ENCODE results near the gene CDKAL1. TPM values are rescaled to one million over a fixed set of nuclear protein-coding genes. Genes with fewer than 3 reads are reported as not detected.
A peak's percentile ranks its signal among the peaks of the same experiment; 100 is the strongest.

CDKAL1 gene
- total RNA-seq, 1 donor from 2014 or later = 13.4 TPM

DNA sequence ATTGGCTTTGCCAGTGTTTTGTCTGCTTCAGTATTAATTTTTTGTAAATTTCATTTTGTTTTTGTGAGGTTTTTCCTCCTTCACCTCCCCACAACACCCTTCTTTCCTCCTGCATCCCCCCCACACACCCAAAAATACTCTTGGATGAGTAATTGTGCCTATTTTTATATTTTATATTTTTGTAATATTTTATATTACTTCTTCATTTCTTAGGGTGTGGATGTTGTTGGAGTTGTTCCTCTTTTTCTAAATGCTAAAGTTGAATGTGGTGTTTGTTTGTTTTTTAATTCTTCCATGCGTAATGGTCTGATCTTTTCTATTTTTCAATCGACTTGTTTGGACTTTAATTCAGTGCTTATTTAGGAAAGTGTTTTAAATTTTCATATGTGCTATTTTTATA, 638.8 kb downstream of the CDKAL1 start:
- FAIRE-seq (no peak), DNase-seq (ENCODE audit: low read depth) (no peak)
- H3K36me3 ChIP-seq (ENCODE audit: control insufficient read depth, insufficient read depth, low read length) = no peaks in the 10 kb centered on the region
- TF ChIP-seq, protein P1, sequence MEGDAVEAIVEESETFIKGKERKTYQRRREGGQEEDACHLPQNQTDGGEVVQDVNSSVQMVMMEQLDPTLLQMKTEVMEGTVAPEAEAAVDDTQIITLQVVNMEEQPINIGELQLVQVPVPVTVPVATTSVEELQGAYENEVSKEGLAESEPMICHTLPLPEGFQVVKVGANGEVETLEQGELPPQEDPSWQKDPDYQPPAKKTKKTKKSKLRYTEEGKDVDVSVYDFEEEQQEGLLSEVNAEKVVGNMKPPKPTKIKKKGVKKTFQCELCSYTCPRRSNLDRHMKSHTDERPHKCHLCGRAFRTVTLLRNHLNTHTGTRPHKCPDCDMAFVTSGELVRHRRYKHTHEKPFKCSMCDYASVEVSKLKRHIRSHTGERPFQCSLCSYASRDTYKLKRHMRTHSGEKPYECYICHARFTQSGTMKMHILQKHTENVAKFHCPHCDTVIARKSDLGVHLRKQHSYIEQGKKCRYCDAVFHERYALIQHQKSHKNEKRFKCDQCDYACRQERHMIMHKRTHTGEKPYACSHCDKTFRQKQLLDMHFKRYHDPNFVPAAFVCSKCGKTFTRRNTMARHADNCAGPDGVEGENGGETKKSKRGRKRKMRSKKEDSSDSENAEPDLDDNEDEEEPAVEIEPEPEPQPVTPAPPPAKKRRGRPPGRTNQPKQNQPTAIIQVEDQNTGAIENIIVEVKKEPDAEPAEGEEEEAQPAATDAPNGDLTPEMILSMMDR (IDR thresholded peaks at IDR 0.05; ENCODE audit: insufficient read depth, low read length, severe bottlenecking) = no peak
- H3K4me3 ChIP-seq (ENCODE audit: low read depth, low read length) = no peak overlapping the region
- H3K27me3 ChIP-seq (ENCODE audit: control insufficient read depth, insufficient read depth, low read length) = no peaks in the 10 kb centered on the region

DNA sequence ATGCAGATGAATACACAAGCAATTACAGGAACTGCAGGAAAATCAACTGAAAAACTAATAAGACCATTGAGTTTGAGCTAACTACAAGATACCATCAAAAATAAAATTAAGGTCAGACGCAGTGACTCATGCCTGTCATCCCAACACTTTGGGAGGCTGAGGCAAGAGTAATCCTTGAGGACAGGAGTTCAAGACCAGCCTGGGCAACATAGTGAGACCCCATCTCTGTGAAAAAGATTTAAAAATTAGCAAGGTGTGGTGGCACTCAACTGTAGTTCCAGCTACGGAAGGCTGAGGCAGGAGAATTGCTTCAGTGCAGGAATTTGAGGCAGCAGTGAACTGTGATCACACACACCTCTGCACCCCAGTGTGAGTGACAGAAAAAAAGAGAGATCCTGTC, 639.4 kb downstream of the CDKAL1 start:
- Histone ChIP-seq H3K4me3 (ENCODE audit: low read depth, low read length) (no peak overlapping the region), H3K27me3 (ENCODE audit: control insufficient read depth, insufficient read depth, low read length) (no peaks in the 10 kb centered on the region), H3K36me3 (ENCODE audit: control insufficient read depth, insufficient read depth, low read length) (no peaks in the 10 kb centered on the region)
- FAIRE-seq (no peak), DNase-seq (ENCODE audit: low read depth) (no peak)
- TF ChIP-seq, protein P1 (IDR thresholded peaks at IDR 0.05; ENCODE audit: insufficient read depth, low read length, severe bottlenecking) = no peak

DNA sequence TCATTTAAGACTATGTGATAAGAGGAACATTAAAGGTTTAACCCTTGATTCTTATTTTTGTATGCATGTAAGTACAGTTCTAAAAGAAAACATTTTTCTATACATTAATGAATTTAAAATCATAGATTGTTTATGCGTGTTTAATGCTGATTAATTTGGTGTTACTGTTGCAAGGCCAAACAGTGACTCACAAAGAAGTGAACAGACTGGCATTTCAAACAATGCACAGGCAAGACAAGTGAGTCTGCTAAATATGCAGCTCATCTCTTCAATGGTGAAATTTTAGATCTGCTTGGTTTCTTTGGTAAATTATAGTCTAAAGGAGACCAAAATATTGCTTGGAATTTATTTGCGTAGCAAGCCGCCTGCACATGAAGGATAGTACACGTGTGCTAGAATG, 641.9 kb downstream of the CDKAL1 start:
- DNase-seq (ENCODE audit: low read depth) (peak; percentile 75), FAIRE-seq (no peak)
- TF ChIP-seq, protein P1 (IDR thresholded peaks at IDR 0.05; ENCODE audit: insufficient read depth, low read length, severe bottlenecking) = no peak
- no peaks in the 10 kb centered on the region for H3K27me3 ChIP-seq (ENCODE audit: control insufficient read depth, insufficient read depth, low read length)
- no peak overlapping the region for H3K4me3 ChIP-seq (ENCODE audit: low read depth, low read length)
- H3K36me3 ChIP-seq (ENCODE audit: control insufficient read depth, insufficient read depth, low read length) = no peaks in the 10 kb centered on the region

DNA sequence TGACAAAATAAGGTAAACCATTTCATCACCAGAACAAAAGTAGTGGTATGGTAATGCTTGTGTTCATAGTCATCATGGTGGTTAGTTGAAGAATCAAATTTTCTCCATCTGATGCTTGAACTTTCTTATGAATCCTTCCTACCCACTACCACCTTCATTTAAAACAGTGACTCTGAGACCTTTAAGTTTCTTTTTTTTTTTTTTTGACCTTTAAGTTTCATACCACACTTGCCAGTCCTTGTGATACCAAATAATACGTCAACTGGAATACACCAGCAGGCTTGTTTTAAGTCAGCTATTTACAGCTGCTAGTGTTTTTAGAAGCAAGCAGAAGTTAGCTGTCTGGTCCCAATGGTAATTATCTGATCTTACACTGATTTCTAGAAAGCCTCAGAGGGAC, 645.9 kb downstream of the CDKAL1 start:
- H3K27me3 ChIP-seq (ENCODE audit: control insufficient read depth, insufficient read depth, low read length) = no peaks in the 10 kb centered on the region
- H3K36me3 ChIP-seq (ENCODE audit: control insufficient read depth, insufficient read depth, low read length) = no peaks in the 10 kb centered on the region
- H3K4me3 ChIP-seq (ENCODE audit: low read depth, low read length) = no peak overlapping the region
- FAIRE-seq = no peak
- no peak for DNase-seq (ENCODE audit: low read depth)
- TF ChIP-seq, protein P1 (IDR thresholded peaks at IDR 0.05; ENCODE audit: insufficient read depth, low read length, severe bottlenecking) = no peak

DNA sequence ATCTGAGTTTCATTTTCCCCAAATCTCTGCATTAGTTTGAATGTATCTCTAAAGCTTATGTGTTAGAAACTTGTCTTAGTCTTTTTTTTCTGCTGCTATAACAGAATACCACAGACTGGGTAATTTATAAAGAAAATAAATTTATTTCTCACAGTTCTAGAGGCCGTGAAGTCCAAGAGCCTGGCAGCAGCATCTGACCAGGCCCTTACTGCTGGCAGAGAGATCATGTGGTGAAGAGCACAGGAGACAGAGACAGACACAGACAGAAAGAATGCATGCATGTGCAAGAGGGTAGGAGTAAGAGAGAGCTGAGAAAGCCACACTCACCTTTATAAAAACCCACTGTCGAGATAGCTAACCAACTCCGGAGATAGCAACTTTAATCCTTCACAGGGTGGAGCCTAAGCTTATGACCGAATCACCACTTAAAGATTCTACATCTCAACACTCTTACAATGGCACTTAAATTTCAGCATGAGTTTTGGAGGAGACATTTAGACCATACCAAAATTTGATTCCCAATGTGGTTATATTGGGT, 646.6 kb downstream of the CDKAL1 start:
- H3K36me3 ChIP-seq (ENCODE audit: control insufficient read depth, insufficient read depth, low read length) = no peaks in the 10 kb centered on the region
- FAIRE-seq (no peak), DNase-seq (ENCODE audit: low read depth) (no peak)
- no peaks in the 10 kb centered on the region for H3K27me3 ChIP-seq (ENCODE audit: control insufficient read depth, insufficient read depth, low read length)
- TF ChIP-seq, protein P1 (IDR thresholded peaks at IDR 0.05; ENCODE audit: insufficient read depth, low read length, severe bottlenecking) = no peak
- H3K4me3 ChIP-seq (ENCODE audit: low read depth, low read length) = no peak overlapping the region

DNA sequence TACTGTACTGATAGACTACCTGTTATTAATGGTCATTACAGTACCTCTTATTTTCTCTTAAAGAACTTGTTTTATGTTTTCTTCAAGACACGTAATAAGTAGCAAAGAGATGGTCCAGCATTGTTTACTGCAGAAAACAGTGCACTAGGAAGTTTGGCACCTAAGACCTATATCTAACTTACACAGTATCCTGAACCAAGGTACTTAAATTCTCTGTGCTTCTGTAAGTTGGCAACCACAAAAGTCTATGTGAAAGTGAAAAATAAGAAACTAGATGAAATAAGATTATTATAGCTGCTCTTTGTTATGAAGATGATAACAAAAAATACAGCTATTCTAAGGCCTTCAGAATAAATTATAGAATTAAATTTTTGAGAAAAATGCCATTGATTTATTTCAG, 647.6 kb downstream of the CDKAL1 start:
- DNase-seq (ENCODE audit: low read depth) (no peak), FAIRE-seq (no peak)
- H3K27me3 ChIP-seq (ENCODE audit: control insufficient read depth, insufficient read depth, low read length) = no peaks in the 10 kb centered on the region
- TF ChIP-seq, protein P1 (IDR thresholded peaks at IDR 0.05; ENCODE audit: insufficient read depth, low read length, severe bottlenecking) = no peak
- no peak overlapping the region for H3K4me3 ChIP-seq (ENCODE audit: low read depth, low read length)
- no peaks in the 10 kb centered on the region for H3K36me3 ChIP-seq (ENCODE audit: control insufficient read depth, insufficient read depth, low read length)
